Inflammatory macrophage treated with lipopolysaccharide for 1 hour (primary cell): Measurements from ENCODE around the gene RBM19.

ENCODE experiments used
- DNase-seq, 2 donors: peaks; one replicate each; pipeline ENCODE4 v3.0.0-alpha.2; 2020 to 2022

The RBM19 gene

DNA sequence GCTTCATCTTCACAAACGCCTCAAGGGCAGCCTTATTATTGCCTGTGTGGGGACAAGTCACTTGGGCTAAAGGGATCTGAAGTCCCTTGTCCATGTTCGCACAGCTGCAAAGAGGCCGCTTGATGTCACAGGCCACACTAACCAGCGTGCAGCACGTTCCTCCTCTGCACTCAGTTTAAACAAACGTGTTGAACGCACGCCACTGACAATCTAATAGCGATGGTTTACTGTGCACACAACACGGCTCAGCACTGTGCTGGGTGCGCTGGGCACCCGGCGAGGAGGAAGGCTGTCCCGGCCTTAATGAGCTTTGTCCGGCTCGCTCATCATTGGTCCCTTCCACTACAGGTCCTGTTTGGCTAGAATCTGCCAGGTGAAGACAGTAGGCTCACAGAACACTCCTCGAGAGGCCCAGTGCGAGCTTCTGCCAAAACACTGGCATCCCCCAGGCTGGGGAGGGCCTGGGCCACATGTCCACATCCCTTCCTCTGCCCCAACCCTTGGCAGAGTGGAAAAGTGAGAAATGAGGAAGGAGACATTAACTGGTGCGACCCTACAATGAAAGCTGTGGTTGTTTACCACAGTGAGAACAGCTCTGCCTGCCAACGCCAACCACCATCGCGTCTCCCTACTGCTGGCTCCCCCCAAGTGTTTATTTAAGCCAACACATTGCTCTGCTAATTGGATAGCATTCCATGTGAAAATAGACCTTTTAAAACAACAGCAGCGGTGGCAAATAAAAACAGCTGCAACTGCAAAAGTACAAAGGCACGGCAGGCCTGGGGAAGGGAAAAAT, 113.2 kb downstream of the RBM19 start:
- DNase-seq: no peak

DNA sequence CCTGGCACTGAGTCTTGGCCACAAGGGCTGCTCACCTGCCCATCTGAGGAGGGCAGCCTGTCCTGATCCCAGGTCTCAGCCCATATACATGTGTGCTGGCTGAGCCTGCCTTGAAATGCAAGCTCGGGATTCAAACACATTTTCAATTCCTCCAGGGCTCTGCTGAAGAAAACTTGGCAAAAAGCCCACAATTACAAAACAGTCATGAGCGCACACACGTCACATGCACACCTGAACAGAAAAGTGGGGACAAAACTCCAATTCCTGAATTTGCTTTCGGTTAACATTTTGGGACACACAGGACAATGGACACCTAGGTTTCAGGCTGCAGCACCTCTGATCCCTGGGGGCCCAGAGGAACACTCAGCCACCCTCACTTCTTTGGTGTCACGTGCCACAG, 113.9 kb downstream of the RBM19 start:
- DNase-seq: no peak

DNA sequence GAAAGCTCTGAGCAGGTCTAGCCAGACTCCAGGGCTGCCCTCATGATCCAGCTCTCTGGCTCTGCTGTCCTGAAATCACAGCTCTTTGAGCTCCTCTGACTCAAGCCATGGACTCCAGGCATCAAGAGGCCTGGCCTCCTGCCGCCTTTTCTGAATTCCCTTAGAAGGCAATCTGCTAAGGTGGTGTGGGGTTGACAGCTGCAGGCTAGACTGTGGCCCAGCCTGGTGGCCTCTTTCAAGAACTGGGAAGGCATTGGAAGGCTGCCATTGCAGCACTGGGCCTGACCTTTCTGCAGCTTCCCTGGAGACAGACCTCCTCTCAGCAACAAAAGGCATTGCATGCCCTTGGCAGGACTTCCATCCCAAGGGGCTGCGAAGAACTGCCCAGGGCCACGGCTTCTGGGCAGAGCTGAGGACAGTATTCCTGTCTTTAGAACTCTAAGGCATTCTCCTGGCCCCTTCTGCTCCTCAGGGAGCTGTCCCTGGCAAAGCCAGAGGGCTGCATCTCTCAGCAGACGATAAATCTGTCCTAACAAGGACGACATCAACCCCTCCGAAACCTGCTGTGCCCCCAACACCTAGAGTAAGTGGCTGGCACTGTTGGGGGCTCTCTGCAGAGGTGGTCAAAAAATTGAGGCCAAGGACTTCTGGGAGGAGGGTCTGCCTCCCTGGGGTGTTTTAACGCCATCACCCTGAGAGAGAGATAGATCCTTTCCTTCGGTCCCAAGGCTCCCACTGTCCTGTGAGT, 115.6 kb downstream of the RBM19 start:
- no peak for DNase-seq

DNA sequence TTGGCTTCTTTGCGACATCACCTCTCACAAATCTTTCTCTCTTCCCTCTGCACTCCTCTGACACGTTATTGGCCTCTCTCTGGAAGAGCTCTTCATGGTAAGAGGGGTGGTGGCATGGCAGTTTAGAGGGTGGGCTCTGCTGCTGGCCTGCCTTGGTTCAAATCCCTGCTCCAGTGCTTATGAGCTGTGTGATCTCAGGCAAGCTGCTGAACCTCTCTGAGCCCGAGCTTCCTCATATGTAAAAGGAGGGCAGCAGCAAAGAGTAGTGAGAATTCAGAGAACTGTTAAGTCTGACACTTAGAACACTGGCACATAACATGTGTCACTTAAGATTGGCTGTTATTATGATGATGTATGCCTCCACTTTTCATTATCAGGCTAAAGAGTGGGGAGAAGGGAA, 118.3 kb downstream of the RBM19 start:
- DNase-seq: no peak

DNA sequence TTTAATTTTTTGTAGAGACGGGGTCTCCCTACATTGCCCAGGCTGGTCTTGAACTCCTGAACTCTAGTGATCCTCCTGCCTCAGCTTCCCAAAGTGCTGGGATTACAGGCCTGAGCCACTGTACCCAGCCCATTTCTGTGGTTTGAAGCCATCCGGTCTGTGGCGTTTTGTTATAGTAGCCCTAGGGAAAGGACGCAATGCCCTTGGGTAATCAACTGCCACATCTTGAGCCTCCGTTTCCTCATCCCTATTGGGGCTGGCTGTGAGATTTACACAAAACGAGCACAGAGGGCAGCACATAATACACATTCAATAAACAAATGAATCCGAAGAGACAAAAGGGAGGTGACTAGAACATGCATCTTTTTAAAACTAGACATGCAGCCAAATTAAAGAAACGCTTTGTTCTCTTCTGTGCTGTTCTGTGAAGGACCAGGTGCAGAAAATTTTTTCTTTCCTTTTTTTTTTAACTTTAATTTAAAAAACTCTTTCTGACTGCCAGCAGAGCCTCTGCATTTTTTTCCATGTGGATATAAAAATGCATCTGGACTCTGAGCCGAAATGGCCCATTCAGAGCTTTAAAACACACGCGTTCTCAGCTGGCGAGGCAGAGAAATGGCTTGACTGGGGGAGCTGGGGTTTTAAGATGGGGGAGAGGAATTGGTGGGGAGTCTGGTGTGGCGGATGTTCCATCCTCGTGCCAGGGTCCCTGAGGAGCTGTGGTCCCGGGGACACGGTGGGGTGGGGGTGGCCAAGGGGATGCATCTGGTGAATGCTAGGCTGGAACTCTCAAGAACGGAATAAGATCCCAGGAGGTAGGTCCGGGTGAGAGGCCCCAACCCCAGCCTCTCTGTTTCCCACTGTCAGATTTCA, 119.0 kb downstream of the RBM19 start:
- no peak for DNase-seq

DNA sequence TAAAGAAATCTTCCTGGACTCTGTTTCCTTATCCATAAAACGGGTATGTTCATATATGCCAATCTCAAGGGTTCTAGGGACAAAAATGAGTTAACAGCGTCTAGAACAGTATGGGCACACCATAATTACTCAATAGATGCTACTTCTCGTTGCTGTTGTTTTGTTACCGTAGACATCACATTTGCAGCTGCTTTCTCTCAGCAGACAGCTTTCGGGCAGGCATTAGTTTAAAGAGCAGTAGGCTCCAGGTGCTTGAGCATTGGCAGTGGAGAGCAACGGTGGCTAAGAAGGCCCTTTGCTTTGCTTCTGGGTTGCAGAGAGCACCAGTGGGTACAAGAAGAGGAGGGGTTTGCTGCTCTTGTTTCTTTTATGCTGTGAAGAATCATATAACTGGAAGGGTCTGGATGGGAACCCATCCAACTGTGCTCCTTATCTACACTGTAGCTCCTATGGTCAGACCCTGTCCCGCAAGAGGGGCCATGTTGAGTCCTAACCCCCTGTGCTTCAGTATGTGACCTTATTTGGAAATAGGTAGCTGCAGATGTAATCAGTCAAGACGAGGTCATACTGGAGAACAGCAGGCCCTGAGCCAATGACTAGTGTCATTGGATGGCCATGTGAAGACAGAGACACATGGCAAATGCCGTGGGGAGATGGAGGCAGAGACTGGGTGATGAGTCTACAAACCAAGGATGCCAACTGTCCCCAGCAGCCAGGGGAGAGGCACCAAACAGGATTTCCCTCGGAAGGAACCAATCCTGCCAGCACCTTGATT, 120.0 kb downstream of the RBM19 start:
- no peak for DNase-seq

DNA sequence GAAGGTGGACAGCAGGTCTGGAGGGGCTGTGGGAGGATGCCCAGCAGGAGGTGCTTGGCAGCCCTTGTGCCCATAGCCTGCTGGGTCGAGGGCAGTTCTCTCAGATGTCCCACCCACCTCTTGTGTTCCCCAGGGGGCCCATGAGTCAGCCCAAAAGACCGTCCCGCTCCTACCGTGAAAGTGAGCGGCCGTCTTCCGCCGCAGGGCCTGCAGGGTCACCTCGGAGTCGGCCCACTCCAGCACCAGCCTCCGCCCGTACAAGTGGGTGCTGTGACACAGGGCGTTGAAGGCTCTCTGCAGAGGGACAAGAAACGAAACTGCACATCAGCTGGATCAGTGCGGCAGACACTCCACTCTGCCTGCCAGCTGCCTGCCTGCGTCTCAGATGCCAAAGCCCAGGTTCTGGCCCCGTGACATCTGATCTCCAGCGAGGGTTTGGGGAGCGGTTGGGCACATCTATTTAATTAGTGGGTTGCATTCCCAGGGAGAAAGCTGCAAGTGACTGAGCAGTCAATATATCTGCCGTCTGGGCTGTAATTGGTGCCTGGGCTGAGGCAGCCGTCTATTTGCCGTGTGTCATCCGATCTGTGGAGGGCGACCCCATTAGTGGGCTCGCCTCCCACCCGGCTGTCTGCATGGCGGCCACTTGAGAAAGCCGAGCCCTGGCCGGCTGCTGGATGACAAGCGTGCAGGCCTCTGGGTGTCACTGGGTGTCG, 121.5 kb downstream of the RBM19 start:
- no peak for DNase-seq

DNA sequence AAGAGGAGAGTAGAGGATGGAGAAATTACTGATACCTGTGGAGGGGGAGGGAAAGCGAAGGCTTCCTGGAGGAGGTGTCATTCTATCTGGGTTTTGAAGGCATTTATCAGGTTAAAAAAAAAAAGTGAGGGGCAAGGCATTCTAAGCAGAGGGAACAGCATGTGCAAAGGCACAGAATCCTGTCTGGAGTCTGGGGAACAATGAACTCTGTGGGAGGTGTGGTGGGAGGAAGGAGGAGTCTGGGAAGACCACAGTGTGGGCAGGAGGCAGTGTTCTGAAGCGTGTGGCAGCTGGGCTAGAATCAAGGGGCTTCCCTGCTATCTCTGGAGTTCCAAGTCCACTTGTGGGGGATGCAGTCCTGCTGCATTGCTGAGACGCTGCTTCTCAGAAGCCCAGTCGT, 123.4 kb downstream of the RBM19 start:
- DNase-seq: no peak

DNA sequence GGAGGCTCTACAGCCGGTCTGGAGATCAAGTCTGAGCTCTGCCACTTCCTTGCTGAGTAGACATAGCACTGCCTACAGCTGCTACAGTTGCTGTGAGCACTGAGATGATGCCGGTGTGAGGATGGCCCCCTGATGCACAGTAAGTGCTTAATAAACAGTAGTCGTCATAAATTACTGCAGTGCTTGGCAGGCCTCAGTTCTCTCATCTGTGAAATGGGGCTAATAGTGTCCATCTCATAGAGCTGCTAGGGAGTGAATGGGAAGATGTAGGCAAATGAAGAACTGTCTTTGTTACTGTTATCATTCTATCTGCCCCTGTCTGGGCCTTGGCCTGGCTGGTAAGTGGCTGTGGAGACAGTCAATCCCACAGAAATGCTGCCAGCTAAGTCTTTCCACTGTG, 124.3 kb downstream of the RBM19 start:
- no peak for DNase-seq

DNA sequence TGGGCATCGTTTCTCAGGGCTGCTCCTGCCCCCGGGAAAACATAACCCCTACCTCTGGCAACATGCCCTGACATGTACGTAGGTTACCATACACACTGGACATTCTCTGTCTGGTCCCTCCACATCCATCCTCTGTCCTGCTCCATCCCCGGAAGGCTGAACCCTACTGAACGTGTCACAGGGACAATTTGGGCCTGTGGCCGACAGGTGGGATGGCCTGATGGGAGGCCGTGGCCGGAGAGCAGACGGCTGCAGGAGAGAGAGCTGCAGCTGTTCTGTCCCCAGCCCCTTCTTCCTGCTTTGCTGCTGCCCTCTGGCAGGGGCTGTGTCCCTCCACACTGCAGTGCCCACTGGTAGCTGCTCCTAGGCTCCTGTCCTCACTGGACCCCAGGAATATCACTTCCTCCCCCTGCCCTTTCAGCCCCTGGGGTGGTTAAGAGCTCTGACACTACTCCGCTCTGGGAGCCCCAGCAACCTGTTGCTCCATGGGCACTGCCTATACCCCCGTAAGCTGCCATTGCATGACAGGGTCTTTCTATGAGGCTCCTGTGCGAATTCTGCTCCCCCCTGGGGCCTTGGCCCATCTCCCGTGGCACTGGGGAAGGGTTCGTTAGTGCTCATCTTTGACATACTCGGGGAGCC, 125.6 kb downstream of the RBM19 start:
- no peak for DNase-seq

DNA sequence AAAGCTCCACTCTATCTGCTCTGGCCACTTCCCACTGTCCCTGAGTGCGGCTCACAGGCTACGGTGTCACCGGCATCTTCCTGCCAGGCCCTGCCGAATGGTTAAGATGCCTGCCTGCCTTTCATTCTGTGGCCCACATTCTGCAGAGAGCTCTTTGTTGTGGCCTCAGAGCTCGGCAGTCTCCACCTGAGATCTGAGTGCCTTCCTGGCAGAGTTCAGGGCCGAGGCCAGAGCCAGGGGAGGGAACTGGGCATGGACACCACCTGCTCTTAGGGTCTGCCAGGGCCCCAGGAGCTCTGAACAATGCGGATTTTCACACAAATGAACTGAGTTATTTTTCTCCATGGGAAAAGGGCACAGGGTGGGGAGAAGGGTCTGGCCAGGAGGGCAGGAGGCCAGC, 127.2 kb downstream of the RBM19 start:
- DNase-seq: no peak

DNA sequence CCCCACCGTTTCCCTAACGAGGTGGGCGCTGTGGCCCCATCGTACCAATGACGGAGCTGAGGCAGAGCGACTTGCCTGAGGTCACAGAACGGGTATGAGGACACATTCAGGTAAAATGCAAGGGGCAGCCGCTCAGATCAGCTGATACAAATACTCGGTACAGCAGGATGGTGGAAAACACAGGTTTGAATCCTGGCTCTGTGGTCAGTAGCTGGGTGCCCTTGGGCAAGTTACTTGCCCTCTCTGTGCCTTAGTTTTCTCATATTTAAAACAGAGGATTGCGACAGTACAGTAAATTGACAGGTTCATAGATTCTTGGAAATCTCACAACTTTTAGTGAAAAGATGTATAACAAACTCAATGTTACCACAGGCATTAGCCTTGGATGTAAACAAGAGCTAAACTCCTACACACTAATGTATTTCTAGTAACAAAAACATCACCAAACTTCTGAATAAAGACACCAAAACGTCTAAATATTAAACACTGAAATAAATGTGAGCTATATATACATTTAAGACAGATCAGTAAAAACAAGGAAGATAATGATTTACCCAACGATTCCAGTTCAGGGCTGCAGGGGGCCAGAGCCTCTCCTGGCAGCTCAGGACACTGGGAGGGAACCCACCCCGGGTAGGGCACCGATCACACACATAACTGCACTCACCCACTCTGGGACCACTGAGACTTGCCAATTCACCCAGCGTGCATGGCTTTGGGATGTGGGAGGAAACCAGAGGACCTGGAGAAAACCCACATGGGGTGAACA, 128.4 kb downstream of the RBM19 start:
- no peak for DNase-seq

DNA sequence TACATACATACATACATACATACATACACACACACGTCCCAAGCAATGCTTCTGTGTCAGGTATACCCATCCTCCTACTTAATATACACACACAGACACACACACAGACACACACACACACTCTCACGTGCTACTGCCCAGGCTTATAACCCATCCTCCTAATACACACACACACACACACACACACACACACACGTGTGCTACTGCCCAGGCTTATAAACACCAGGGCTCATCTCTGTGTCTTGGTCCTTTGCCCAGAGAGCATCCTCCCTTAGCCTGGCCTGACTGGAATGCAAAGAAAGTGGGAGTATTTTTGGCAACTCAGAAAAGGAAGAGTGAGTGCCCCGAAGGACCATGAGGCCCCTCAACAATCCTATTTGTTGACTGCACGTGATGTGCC, 129.0 kb downstream of the RBM19 start:
- DNase-seq: no peak

DNA sequence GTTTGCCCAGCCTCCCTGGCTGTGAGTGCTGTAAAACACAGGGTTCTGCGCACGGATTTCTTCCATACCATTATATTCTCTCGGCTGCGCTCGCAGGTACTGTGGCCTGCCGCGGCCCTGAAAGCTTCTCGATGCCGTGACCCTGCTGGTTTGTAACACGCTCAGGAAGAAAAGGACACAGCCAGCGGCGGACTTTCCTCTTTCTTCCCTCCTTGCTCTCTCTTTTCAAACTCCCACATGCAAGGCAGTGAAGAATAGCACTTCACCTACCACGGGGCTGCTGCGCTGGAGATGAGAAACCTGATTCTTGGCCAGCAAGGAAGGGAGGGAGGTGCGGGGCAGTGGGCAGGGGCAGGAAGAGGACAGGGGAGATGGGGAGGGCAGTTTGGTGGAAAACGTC, 130.2 kb downstream of the RBM19 start:
- no peak for DNase-seq

DNA sequence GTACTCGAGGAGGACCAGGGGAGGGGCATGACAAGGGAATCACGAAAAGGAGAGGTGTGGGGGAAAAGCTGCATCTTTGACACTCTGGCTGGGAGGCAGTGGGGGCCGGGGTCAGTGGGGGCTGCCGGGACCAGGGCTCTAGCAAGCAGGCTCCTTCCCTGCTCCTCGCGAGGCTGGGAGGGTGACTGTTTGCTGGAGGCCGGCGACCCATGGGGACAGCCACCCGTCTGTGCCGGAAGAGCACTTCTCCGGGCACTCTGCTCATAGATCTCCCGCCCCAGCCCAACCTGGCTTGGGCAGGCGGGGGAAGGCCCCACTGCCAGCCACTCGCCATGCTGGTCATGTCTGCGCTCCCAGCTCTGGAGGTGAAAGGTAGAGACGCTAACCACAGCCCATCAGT, 130.7 kb downstream of the RBM19 start:
- no peak for DNase-seq

DNA sequence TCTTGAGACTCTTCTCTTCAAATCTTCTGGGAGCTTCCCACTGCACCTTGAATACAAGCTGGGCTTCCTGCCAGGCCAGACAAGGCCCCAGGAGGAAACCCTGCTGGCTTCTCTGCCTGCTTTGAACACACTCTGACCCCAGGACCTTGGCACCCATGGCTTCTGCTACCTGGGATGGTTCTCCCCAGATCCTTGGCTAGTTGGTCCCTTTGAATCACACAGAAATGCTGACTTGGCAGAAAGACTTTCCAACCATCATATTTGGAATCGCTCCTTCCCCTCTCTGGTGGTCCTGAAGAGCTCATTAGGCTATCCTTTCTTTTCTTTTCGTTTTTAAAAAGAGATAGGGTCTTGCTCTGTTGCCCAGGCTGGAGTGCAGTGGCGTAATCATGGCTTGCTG, 132.7 kb downstream of the RBM19 start:
- no peak for DNase-seq

DNA sequence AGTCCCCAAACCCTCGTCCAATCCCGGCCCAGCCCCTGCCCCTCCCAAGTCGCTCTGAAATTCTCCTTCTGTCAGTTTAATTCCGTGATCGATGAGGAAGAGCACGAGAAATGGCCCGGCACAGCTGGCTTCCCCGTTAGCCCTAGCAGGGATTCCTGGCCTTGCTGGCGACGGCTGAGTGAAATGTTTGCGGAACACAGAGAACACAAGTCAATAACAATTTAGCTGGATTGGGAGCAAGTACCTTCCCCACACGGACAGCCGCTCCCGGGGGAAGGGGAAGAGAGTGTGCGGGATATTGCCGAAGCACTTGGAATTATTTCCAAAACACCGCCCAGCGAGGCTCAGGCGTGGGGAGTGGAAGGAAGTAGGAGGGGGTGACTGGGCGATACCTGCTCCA, 134.6 kb downstream of the RBM19 start:
- no peak for DNase-seq

DNA sequence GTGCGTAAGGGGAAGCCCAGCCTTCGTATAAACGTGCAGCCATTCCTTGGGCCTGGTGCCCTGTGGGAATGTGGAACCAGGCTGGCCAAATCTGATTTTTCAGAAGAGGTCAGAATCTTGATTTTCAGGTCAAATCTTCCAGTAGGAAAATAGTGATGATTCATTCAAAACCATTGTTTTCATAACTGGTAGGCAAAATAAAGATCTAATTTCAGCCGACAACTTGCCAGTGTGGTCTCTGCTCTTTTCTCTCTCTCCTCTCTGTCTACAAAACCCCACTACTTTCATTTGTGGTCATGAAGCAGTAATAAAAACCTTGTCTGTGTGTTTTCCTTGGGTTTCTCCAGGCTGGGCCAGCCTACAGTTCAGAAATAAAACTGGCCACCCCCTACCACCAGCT, 135.1 kb downstream of the RBM19 start:
- no peak for DNase-seq

DNA sequence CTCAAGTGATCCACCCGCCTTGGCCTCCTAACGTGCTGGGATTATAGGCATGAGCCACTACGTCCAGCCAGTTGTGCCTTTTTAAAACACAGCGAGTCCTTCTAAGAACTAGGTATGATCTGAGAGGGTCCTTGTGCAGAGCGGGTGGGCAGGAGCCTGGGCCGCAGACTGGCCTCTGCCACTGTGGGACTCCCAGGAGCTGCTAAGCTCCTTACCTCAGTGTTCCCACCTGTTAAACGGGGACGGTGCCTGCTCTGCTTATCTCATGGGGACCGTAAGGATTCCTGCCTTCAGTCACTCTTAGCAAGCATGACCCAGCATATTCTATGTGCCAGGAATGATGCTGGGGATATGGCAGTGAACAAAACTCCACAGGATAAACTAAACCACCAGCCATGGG, 136.9 kb downstream of the RBM19 start:
- DNase-seq: no peak

DNA sequence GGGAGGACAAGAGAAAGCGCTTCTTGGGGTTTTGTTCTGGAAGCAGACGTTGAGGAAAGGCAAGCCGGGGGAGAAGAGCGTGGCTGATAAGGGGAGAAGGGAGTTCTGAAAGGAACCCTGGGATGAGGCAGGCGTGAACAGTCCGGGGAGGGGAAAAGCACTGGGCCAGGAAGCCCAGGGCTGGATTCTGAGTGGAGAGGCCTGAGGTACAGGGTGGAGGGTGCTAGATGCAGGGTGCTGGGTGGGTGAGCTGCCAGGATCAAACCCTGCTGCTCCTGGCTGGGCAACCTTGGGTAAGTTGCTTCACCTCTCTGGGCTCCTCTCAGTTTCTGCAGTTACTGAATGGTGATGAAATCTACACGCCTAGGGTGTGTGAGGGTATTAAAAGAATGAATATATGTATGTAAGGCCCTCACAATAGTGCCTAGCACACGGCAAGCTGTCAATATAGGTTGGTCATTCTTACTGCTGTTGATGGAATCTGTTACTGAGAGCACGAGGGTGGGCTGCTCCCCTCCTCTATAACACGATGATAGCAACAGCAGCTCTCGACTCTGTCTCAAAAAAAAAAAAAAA, 138.5 kb downstream of the RBM19 start:
- DNase-seq: no peak
